Gastrocnemius medialis (tissue), 4 donors: ENCODE results near the gene LRP5. TPM values are rescaled to one million over a fixed set of nuclear protein-coding genes. Genes with fewer than 3 reads are reported as not detected.

Source experiments
- ATAC-seq, 2 donors: fragments of 150-250 bp; one replicate each; pipeline ENCODE4 v1.9.1; 2016
- DNase-seq, 2 donors: peaks; one replicate each; pipeline ENCODE4 v3.0.0-alpha.2; 2019
- H3K27ac ChIP-seq, 4 donors: fragments of 200-600 bp; sonication (generic); 1 replicate in 1 of 4; 2 replicates in 3 of 4; pipeline ENCODE4 v1.5.1; 2016 to 2018; ENCODE audit warnings: mild to moderate bottlenecking in 2 of 4, moderate library complexity in 1 of 4
- H3K27me3 ChIP-seq, 3 donors: fragments of 200-600 bp; sonication (generic) in 2 of 3; 1 replicate in 1 of 3; 2 replicates in 2 of 3; pipeline versions ENCODE4 v1.5.1 to v1.6.0; 2016 to 2019; ENCODE audit warnings: mild to moderate bottlenecking in 1 of 3, moderate library complexity in 1 of 3
- H3K36me3 ChIP-seq, 2 donors: fragments of 200-600 bp; sonication (generic) in 1 of 2; one replicate each; pipeline ENCODE4 v1.5.1; 2017 to 2018
- H3K4me1 ChIP-seq, 2 donors: fragments of 200-600 bp; sonication (generic) in 1 of 2; one replicate each; pipeline ENCODE4 v1.5.1; 2016 to 2017; ENCODE audit warnings: mild to moderate bottlenecking in 2 of 2
- H3K4me3 ChIP-seq, 4 donors: fragments of 200-600 bp; sonication (generic) in 3 of 4; 1 replicate in 1 of 4; 2 replicates in 3 of 4; pipeline ENCODE4 v1.5.1; 2016 to 2019; ENCODE audit warnings: mild to moderate bottlenecking in 2 of 4
- H3K9me3 ChIP-seq, 3 donors: fragments of 200-600 bp; sonication (generic) in 2 of 3; 1 replicate in 1 of 3; 2 replicates in 2 of 3; pipeline ENCODE4 v1.5.1; 2016 to 2019
- CTCF ChIP-seq, 5 experiments: fragments of 450-650 bp in 3 of 5; fragments of 200-600 bp in 2 of 5; sonication (generic) in 2 of 5; IDR thresholded peaks in 4 of 5; conservative IDR thresholded peaks in 1 of 5; 1 replicate in 4 of 5; 2 replicates in 1 of 5; pipeline ENCODE4 v1.5.1; 2016 to 2019; ENCODE audit warnings: antibody characterized with exemption in 5 of 5, mild to moderate bottlenecking in 3 of 5, moderate library complexity in 3 of 5
- POLR2A ChIP-seq, 2 donors: fragments of 450-650 bp; IDR thresholded peaks; one replicate each; pipeline ENCODE4 v1.6.1; 2017; ENCODE audit warnings: antibody characterized with exemption in 2 of 2, mild to moderate bottlenecking in 2 of 2, moderate library complexity in 2 of 2
- in situ Hi-C, 4 donors: fragments of 200-750 bp; cut with MboI; loops; one replicate each; pipeline versions ENCODE4 v1.15.0 to v1.8.0; 2017; ENCODE audit warnings: low sequenced_read_pairs in 4 of 4
- intact Hi-C: fragments of 100-400 bp; cut with DNase I; formaldehyde crosslinking; loops from one replicate; pipeline ENCODE4 v1.15.1; 2023; ENCODE audit warnings: low total_unique reads
- total RNA-seq, 4 donors: library from RNA; depleted of rRNA; stranded (reverse); fragments of >200 nt; gene quantifications; one replicate each; pipeline versions ENCODE4 v1.1.0 to v1.2.3, GENCODE V29; 2016

LRP5 gene
- total RNA-seq, 4 donors from 2014 or later = 3.7 to 12.3 (median 8.1) TPM

DNA sequence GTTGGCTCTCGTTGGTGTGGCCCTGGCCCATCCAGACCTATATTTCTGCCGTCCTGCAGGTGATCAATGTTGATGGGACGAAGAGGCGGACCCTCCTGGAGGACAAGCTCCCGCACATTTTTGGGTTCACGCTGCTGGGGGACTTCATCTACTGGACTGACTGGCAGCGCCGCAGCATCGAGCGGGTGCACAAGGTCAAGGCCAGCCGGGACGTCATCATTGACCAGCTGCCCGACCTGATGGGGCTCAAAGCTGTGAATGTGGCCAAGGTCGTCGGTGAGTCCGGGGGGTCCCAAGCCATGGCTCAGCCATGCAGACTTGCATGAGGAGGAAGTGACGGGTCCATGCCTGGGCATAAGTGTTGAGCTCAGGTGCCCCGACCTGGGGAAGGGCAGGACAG lies 91.0 kb downstream of the LRP5 start:
- no peak for DNase-seq
- Histone ChIP-seq H3K27me3 (no peaks in the 10 kb centered on the region), H3K9me3 (no peaks in the 10 kb centered on the region), H3K4me3 (no peak overlapping the region), H3K36me3 (peaks cover 0 to 17% of the 10 kb centered on the region in 2 donors), H3K27ac (no peak overlapping the region), H3K4me1 (peaks cover 33 to 35% of the 10 kb centered on the region in 2 donors)
- no peak for ATAC-seq
- TF ChIP-seq POLR2A (IDR thresholded peaks at IDR 0.05) = no peak
- intact Hi-C loops = no loop called here
- in situ Hi-C loops = no loop called here

DNA sequence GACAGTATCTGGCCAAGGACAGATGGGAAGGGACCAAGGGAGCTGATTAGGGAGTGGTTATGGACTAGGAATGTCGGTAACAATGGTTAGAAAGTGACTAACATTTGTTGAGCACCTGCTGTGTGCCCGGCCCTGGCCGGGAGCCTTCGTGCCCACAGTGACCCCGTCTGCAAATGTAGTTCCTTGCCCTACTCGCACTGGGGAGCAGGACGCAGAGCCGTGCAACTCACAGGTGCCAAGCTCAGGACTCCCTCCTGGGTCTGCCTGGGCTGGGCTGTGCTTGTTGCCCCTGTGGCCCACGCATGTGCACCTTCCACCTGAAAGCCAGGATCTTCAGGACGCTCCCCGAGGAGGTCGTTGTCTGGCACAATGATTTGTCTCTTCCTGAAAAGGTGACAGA lies 91.4 kb downstream of the LRP5 start:
- H3K9me3 ChIP-seq = no peaks in the 10 kb centered on the region
- ATAC-seq (no peak), DNase-seq (no peak)
- H3K27me3 ChIP-seq = no peaks in the 10 kb centered on the region
- intact Hi-C loops = no loop called here
- H3K36me3 ChIP-seq = peaks cover 0 to 17% of the 10 kb centered on the region in 2 donors
- TF ChIP-seq CTCF (IDR thresholded peaks at IDR 0.05 in 4 of 5, conservative IDR thresholded peaks at IDR 0.05 in 1 of 5) = no peak
- TF ChIP-seq POLR2A (IDR thresholded peaks at IDR 0.05) = no peak
- H3K4me3 ChIP-seq = no peak overlapping the region
- in situ Hi-C loops = no loop called here
- no peak overlapping the region for H3K27ac ChIP-seq
- peaks cover 31% of the 10 kb centered on the region in 2 donors for H3K4me1 ChIP-seq

GRCh38 chr11:68406324-68407313 lies 94.2 kb downstream of the LRP5 start:
- no peak overlapping the region for H3K4me3 ChIP-seq
- in situ Hi-C loops = no loop called here
- H3K27ac ChIP-seq = no peak overlapping the region
- H3K4me1 ChIP-seq = peaks cover 14 to 16% of the 10 kb centered on the region in 2 donors
- intact Hi-C loops = no loop called here
- no peaks in the 10 kb centered on the region for H3K27me3 ChIP-seq
- no peak for TF ChIP-seq CTCF (IDR thresholded peaks at IDR 0.05 in 4 of 5, conservative IDR thresholded peaks at IDR 0.05 in 1 of 5)
- no peak for TF ChIP-seq POLR2A (IDR thresholded peaks at IDR 0.05)
- DNase-seq (no peak), ATAC-seq (no peak)
- no peaks in the 10 kb centered on the region for H3K9me3 ChIP-seq
- H3K36me3 ChIP-seq = peaks cover 0 to 17% of the 10 kb centered on the region in 2 donors

DNA sequence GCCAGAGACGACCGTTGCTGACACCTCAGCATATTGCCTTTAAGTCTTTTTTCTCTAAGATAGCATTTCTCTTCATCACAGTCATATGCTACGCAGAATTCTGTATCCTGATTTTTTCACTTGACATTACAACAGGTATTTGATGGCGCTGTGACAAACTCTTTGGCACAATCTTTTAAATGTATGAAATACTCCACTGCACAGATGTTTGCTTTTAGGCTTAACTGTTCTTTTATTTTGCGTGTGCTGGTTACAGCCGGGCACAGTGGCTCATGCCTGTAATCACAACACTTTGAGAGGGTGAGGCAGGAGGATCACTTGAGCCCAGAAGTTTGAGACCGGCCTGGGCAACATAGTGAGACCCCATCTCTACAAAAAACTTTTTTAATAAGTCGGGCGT lies 96.1 kb downstream of the LRP5 start:
- H3K27me3 ChIP-seq = no peaks in the 10 kb centered on the region
- DNase-seq (no peak), ATAC-seq (no peak)
- peaks cover 0 to 16% of the 10 kb centered on the region in 2 donors for H3K36me3 ChIP-seq
- in situ Hi-C loops = no loop called here
- no peaks in the 10 kb centered on the region for H3K9me3 ChIP-seq
- H3K4me1 ChIP-seq = peaks cover 12 to 13% of the 10 kb centered on the region in 2 donors
- TF ChIP-seq POLR2A (IDR thresholded peaks at IDR 0.05) (no peak), CTCF (IDR thresholded peaks at IDR 0.05 in 4 of 5, conservative IDR thresholded peaks at IDR 0.05 in 1 of 5) (no peak)
- H3K27ac ChIP-seq = no peak overlapping the region
- intact Hi-C loops = no loop called here
- H3K4me3 ChIP-seq = no peak overlapping the region

GRCh38 chr11:68409748-68410344 lies 97.5 kb downstream of the LRP5 start:
- intact Hi-C loops (no loop called here), in situ Hi-C loops (no loop called here)
- Histone ChIP-seq H3K36me3 (peaks cover 0 to 7% of the 10 kb centered on the region in 2 donors), H3K9me3 (no peaks in the 10 kb centered on the region), H3K27me3 (no peaks in the 10 kb centered on the region), H3K4me3 (no peak overlapping the region), H3K4me1 (peaks cover 12 to 13% of the 10 kb centered on the region in 2 donors), H3K27ac (no peak overlapping the region)
- ATAC-seq (no peak), DNase-seq (no peak)
- TF ChIP-seq POLR2A (IDR thresholded peaks at IDR 0.05) (no peak), CTCF (IDR thresholded peaks at IDR 0.05 in 4 of 5, conservative IDR thresholded peaks at IDR 0.05 in 1 of 5) (no peak)
